Activated naive CD4-positive, alpha-beta T cell treated with anti-CD3 and anti-CD28 coated beads for 36 hours (primary cell): ENCODE measurements around the gene ANKRD44. TPM values are rescaled to one million over a fixed set of nuclear protein-coding genes. Genes with fewer than 3 reads are reported as not detected.

Experiments used
- CTCF ChIA-PET: fragments of 350-600 bp; sonication (Branson Sonifier 250); formaldehyde crosslinking; loops from one replicate; lab custom pipeline; 2021; ENCODE audit warnings: antibody characterized with exemption; lab: Charles Lee
- DNase-seq: peaks from one replicate; pipeline ENCODE4 v3.0.0-alpha.2; 2020
- H3K27ac Mint-ChIP-seq: one replicate; pipeline ENCODE4 v1.8.0; 2021; ENCODE audit warnings: mild to moderate bottlenecking, mixed read lengths
- H3K27me3 Mint-ChIP-seq: one replicate; pipeline ENCODE4 v1.8.0; 2021; ENCODE audit warnings: low read depth, mixed read lengths
- H3K36me3 Mint-ChIP-seq: one replicate; pipeline ENCODE4 v1.8.0; 2021; ENCODE audit warnings: low read depth, mixed read lengths
- H3K4me1 Mint-ChIP-seq: one replicate; pipeline ENCODE4 v1.8.0; 2021; ENCODE audit warnings: low read depth, mixed read lengths
- H3K4me3 Mint-ChIP-seq: one replicate; pipeline ENCODE4 v1.8.0; 2021; ENCODE audit warnings: mild to moderate bottlenecking, moderate library complexity, mixed read lengths
- H3K9me3 Mint-ChIP-seq: one replicate; pipeline ENCODE4 v1.8.0; 2021; ENCODE audit warnings: mixed read lengths
- intact Hi-C: fragments of 100-400 bp; cut with micrococcal nuclease; formaldehyde crosslinking; loops from one replicate; pipeline ENCODE4 v1.15.1; 2023
- total RNA-seq, 2 experiments: library from RNA; stranded (reverse); gene quantifications; one replicate each; pipeline ENCODE4 v1.2.3, GENCODE V29; 2021

The ANKRD44 gene
- total RNA-seq, 2 experiments from 2014 or later = 87.8 to 101 TPM

DNA sequence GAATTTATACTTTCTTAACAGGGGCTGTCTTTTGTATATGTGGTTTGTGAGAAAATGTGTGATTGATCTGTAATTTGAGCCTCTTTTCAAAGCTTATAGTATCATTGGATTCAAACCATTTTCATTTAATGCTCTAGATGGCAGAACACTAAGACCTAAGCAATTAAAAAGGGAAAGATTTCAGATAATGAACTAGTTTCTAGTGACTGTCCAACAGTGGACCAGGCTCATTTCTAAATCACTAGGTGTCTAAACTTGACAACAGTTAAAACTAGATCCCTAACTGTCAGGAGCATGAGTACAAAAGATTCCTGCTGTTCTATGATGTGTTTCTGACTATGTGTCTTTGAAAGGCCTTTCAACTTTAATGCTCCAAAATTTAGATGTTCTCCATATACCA is 54.6 kb downstream of the ANKRD44 start:
- peaks cover 73% of the 10 kb centered on the region for H3K4me1 Mint-ChIP-seq
- peaks cover 5% of the 10 kb centered on the region for H3K36me3 Mint-ChIP-seq
- no peaks in the 10 kb centered on the region for H3K27me3 Mint-ChIP-seq
- peak overlapping the region; percentile 97 for H3K27ac Mint-ChIP-seq
- H3K9me3 Mint-ChIP-seq = peaks cover 4% of the 10 kb centered on the region
- H3K4me3 Mint-ChIP-seq = peak overlapping the region; percentile 75
- no peak for DNase-seq
- CTCF ChIA-PET = interaction anchor here (0.6 to 2.7 kb wide), 5 partner anchors 10 to 58 kb away, joined by 3 to 17 read pairs (median 4); no protein-coding TSS in a partner anchor
- intact Hi-C loops = loop anchor here (1.0 to 5.0 kb wide), 5 partner anchors 31 to 121 kb away; no protein-coding TSS in a partner anchor

DNA sequence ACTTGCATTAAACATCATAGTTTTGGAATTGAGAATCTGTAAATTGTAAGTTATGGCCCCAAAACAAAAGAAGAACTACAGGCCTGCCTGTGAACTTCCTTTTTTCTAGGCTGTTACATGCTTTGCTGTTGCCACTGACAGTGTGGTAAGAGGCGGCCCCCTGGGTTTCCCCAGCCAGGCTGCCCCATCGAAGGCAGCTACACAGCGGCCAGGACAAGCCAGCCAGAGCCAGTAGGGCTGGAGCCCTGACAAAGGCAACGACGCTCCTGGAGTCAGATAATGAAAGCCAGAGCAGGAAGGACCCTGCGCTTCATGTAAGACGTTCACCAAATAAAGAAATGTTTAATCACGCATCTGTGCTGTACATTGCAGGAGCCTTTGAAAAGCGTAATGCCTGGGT is 55.0 kb downstream of the ANKRD44 start:
- intact Hi-C loops = loop anchor here (1.0 to 5.0 kb wide), 5 partner anchors 16 to 122 kb away; no protein-coding TSS in a partner anchor
- H3K9me3 Mint-ChIP-seq = peaks cover 4% of the 10 kb centered on the region
- DNase-seq = peak; percentile 87
- peak overlapping the region; percentile 75 for H3K4me3 Mint-ChIP-seq
- H3K27me3 Mint-ChIP-seq = no peaks in the 10 kb centered on the region
- H3K27ac Mint-ChIP-seq = peak overlapping the region; percentile 97
- peaks cover 75% of the 10 kb centered on the region for H3K4me1 Mint-ChIP-seq
- CTCF ChIA-PET = interaction anchor here (0.6 to 2.7 kb wide), 7 partner anchors 10 to 58 kb away, joined by 3 to 17 read pairs (median 4); no protein-coding TSS in a partner anchor
- peaks cover 5% of the 10 kb centered on the region for H3K36me3 Mint-ChIP-seq

DNA sequence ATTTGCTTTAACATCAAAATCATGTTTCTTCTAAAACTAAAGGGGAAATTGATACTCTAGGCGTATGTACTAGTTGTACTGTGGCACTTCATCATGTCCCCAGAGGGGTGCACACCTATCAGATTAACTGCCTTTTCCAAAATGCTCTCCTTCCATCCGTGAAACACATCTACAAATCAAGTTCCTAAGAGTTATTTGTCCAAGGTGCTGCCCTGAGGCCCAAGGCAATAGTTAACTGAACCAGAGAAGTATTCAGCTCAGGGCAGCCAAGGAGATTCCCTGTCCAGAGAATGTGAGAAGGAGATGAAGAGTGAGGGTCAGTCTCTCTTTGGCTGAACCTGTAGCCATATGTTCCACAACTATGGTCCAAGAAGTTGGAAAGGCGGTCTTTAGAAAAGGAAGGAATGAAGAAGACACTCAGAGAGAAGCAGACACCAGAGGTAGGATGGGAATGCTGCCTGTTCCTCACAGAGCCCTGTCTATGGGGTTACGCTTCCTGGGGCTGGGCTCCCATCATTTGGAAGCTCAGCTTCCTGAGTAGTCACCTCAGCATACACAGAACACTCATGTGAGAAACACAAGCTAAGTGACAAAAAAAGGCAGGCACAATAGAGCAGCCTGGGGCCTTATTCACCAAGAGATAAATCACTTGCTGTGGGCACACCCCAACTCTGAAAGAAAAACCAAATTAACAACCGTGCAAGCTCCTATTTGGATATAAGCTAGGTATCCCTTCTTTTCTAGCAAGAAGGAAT is 55.6 kb downstream of the ANKRD44 start:
- peaks cover 2% of the 10 kb centered on the region for H3K9me3 Mint-ChIP-seq
- intact Hi-C loops = loop anchor here (1.0 to 5.0 kb wide), 5 partner anchors 16 to 122 kb away; no protein-coding TSS in a partner anchor
- peak overlapping the region; percentile 75 for H3K4me3 Mint-ChIP-seq
- peak; percentile 45 for DNase-seq
- no peaks in the 10 kb centered on the region for H3K27me3 Mint-ChIP-seq
- CTCF ChIA-PET = interaction anchor here (0.9 to 2.7 kb wide), 6 partner anchors 11 to 59 kb away, joined by 3 to 17 read pairs (median 4); no protein-coding TSS in a partner anchor
- peak overlapping the region; percentile 97 for H3K27ac Mint-ChIP-seq
- H3K4me1 Mint-ChIP-seq = peaks cover 76% of the 10 kb centered on the region
- H3K36me3 Mint-ChIP-seq = peaks cover 2% of the 10 kb centered on the region

DNA sequence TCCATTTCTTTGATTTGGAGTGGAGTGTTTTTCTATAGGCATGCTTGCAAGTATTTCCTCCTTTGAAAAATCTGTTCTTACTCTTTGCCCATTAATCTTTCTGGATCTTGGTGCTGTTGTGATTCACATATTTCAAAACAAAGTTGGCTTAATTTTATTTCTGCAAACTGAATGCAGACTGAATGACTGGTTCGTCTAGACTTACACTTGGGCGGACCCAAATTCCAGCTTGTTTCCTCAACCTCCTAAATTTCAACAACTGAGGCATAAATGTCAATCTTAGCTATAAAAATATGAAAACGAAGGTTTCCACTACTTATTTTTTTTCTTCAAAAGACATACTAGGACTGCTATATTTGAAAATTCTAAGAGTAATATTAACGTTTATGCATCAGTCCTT is 59.0 kb downstream of the ANKRD44 start:
- intact Hi-C loops = no loop called here
- Mint-ChIP-seq H3K36me3 (peaks cover 9% of the 10 kb centered on the region), H3K4me1 (peaks cover 79% of the 10 kb centered on the region), H3K27me3 (no peaks in the 10 kb centered on the region), H3K4me3 (no peak overlapping the region), H3K9me3 (no peaks in the 10 kb centered on the region), H3K27ac (no peak overlapping the region)
- CTCF ChIA-PET = interaction anchor here (0.6 to 1.4 kb wide), 6 partner anchors 11 to 62 kb away, joined by 3 to 4 read pairs (median 3); no protein-coding TSS in a partner anchor
- DNase-seq = no peak

DNA sequence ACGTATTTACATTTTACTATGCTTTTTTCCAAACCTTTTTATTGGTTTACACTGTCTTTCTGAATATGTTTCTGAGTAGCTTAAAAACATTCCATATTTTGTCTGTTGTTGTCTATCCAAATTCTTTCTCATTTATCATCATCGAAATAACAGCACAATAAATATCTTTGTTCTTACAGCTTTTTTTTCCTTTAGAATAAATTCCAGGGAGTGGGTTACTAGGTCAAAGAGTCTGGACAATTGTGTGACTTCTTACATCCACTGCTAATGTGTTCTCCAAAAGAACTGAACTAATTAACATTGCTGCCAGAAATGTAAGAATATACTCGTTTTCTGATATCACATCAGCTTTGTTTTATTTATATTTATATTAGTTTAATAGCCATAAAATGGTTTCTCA is 59.4 kb downstream of the ANKRD44 start:
- no peak for DNase-seq
- Mint-ChIP-seq H3K9me3 (no peaks in the 10 kb centered on the region), H3K27ac (peak overlapping the region; percentile 70), H3K4me1 (peaks cover 78% of the 10 kb centered on the region), H3K36me3 (peaks cover 10% of the 10 kb centered on the region), H3K27me3 (no peaks in the 10 kb centered on the region), H3K4me3 (no peak overlapping the region)
- intact Hi-C loops = no loop called here
- CTCF ChIA-PET = interaction anchor here (0.6 to 2.1 kb wide), 8 partner anchors 11 to 61 kb away, joined by 3 to 4 read pairs (median 3); no protein-coding TSS in a partner anchor

DNA sequence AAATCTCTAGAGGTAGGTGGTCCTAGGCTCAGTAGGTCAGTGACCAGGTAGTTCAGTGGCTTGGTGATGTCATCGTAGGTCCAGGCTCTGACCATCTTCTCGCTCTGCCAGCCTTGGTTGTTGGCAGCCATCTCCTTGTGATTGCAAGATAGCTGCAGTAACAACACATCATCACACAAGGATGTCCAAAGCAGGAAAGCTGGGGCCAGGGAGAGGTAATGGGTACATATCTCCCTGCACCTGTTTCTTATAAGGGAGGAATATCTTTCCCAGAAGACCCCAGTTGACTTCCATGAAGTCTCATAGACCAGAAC is 60.5 kb downstream of the ANKRD44 start:
- H3K4me1 Mint-ChIP-seq = peaks cover 77% of the 10 kb centered on the region
- H3K36me3 Mint-ChIP-seq = peaks cover 10% of the 10 kb centered on the region
- peak overlapping the region; percentile 51 for H3K4me3 Mint-ChIP-seq
- DNase-seq = no peak
- no peaks in the 10 kb centered on the region for H3K9me3 Mint-ChIP-seq
- no peaks in the 10 kb centered on the region for H3K27me3 Mint-ChIP-seq
- intact Hi-C loops = no loop called here
- CTCF ChIA-PET = interaction anchor here (1.1 to 2.1 kb wide), 5 partner anchors 11 to 50 kb away, joined by 3 to 4 read pairs (median 4); no protein-coding TSS in a partner anchor
- H3K27ac Mint-ChIP-seq = peak overlapping the region; percentile 84

DNA sequence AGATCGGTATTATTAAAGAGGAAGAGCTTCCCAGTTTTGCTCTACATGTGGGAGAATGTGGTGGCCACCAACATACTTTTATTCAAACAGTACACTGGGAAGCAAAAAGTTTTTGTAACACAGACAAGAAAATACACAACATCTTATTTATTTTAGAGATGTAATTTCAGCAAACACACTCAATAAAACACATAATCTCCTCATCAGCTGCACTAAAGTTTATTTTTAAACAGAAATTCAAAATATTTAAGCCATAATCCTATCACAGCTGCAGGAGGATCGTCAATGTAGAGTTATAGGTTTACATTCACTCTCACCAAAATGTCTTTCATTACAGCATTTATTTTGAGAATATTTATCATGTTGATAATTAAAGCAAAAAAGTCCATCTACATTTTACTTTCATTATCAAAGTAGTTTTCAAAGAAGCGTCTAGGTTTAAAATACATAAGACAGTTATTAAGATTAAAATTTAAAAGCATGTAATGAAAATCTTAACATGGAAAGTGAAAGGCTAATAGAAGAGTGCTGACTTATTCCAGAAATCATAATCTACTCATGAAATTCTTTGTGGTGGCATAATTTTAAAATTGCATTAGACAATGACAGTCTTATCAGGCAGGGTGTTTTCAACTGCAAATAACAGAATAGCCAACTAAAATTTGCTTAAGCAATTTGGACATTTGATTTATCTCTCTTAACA is 61.0 kb downstream of the ANKRD44 start:
- peaks cover 76% of the 10 kb centered on the region for H3K4me1 Mint-ChIP-seq
- intact Hi-C loops = no loop called here
- H3K4me3 Mint-ChIP-seq = peak overlapping the region; percentile 51
- H3K9me3 Mint-ChIP-seq = no peaks in the 10 kb centered on the region
- H3K27ac Mint-ChIP-seq = peak overlapping the region; percentile 84
- DNase-seq = no peak
- CTCF ChIA-PET = interaction anchor here (1.0 to 2.1 kb wide), 6 partner anchors 9 to 58 kb away, joined by 3 to 7 read pairs (median 4); no protein-coding TSS in a partner anchor
- H3K27me3 Mint-ChIP-seq = no peaks in the 10 kb centered on the region
- H3K36me3 Mint-ChIP-seq = peaks cover 10% of the 10 kb centered on the region

DNA sequence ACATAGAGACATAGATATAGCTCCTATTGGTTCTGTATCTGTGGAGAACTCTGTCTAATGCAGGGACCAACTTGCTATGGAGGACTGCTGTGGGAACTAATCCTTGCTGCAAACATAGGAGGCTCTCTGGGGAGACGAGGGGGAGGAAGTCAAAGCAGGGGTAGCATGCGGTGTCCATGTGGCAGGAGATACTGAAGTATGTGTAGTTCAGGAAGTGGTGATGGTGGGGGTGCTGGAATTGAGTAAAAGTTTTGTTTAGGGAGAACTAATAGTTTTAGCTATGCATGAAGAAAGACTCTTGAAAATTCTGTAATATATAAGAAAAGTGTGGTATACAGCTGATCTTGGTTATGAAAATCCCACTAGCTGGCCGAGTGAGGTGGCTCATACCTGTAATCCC is 62.0 kb downstream of the ANKRD44 start:
- CTCF ChIA-PET = interaction anchor here (1.0 to 1.5 kb wide), 5 partner anchors 8 to 57 kb away, joined by 3 to 7 read pairs (median 3); no protein-coding TSS in a partner anchor
- intact Hi-C loops = loop anchor here (1.0 kb wide), 1 partner anchor 8 kb away; no protein-coding TSS in a partner anchor
- Mint-ChIP-seq H3K27ac (peak overlapping the region; percentile 83), H3K27me3 (no peaks in the 10 kb centered on the region), H3K4me3 (peak overlapping the region; percentile 17), H3K4me1 (peaks cover 76% of the 10 kb centered on the region), H3K36me3 (peaks cover 15% of the 10 kb centered on the region), H3K9me3 (no peaks in the 10 kb centered on the region)
- DNase-seq = peak; percentile 67

DNA sequence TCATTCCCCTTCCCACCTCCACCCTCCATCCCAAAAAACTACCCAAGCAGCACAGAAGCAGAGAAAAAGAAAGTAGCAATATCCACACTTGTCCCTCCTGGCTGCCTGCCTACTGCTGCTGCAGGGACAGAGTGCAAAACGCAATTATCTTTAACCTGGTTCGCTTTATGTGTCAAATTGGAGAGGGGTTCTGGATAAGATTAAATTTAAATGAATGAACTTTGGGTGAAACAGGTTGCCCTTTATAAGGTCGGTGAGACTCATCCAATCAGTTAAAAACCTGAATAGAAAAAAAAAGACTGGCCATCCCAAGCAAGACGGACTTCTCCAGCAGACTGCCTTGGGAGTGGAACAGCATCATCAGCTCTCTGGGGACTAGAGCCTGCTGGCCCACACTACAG is 62.6 kb downstream of the ANKRD44 start:
- CTCF ChIA-PET = interaction anchor here (1.5 kb wide), 1 partner anchor 22 kb away, joined by 3 read pairs; no protein-coding TSS in a partner anchor
- H3K4me3 Mint-ChIP-seq = no peak overlapping the region
- H3K36me3 Mint-ChIP-seq = peaks cover 18% of the 10 kb centered on the region
- H3K27ac Mint-ChIP-seq = peak overlapping the region; percentile 83
- no peak for DNase-seq
- peaks cover 78% of the 10 kb centered on the region for H3K4me1 Mint-ChIP-seq
- intact Hi-C loops = loop anchor here (1.0 kb wide), 1 partner anchor 8 kb away; no protein-coding TSS in a partner anchor
- H3K27me3 Mint-ChIP-seq = no peaks in the 10 kb centered on the region
- H3K9me3 Mint-ChIP-seq = no peaks in the 10 kb centered on the region

DNA sequence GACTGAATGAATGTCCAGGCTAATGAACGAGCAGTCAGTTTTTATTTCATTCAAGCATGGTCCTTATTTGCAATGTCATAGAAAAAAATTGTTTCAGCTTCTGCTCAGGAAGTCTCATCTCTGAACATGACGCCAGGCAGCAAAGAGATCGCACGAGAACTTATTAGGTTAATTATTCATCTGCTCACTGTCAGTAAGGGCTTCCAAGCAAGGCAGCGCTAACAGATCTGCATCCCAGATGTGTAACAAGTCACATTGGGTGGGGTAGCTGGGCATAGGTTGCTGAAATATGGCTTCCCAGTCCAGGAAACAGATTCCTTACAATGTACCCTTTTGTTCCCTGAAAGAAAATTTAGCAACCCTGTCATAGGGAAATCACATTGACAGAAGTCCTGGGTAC is 63.5 kb downstream of the ANKRD44 start:
- no peak overlapping the region for H3K4me3 Mint-ChIP-seq

DNA sequence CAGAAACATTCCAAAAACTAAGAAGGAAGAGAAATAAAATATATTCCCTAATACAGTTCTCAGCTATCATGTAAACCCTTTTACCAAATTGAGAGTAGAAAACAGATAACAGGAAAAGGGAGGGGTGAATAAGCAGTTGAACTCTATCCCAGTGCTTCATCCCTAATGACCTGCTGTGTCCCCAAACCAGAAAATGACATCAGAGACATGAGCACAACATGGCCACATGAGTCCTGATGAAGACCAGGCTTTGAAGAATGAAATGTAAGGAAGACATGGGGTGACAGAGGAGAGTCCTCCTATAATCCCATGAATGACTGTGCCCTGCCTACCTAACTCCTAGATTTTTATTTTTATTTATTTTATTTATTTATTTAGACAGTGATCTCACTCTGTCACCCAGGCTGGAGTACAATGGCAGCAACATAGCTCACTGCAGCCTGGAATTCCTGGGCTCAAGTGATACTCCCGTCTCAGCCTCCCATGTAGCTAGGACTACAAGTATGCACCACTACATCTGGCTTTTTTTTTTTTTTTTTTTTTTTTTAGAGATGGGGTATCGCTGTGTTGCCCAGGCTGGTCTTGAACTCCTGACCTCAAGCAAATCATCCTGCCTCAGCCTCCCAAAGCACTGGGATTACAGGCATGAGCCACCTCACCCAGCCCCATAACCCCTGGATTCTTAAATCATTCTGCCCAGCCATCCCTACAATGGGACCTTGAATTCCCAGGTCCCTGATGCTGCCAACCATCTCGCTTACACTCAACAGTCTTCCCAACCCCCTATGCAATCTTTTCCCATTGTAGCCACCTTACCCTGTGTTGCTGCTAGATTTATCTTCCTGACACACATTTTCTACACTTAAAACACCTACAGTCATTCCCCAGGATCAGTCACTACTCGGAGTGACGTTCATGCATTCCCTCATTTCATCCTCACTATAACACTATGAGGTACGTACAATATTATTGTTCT is 64.5 kb downstream of the ANKRD44 start:
- Mint-ChIP-seq H3K36me3 (peaks cover 18% of the 10 kb centered on the region), H3K4me1 (peaks cover 79% of the 10 kb centered on the region), H3K27ac (peak overlapping the region; percentile 83), H3K27me3 (no peaks in the 10 kb centered on the region), H3K9me3 (no peaks in the 10 kb centered on the region), H3K4me3 (no peak overlapping the region)
- no peak for DNase-seq
- intact Hi-C loops = no loop called here
- CTCF ChIA-PET = interaction anchor here (1.0 kb wide), 2 partner anchors 29 to 56 kb away, joined by 3 read pairs; no protein-coding TSS in a partner anchor

More for the DNA sequence above, 63.5 kb downstream of the ANKRD44 start:
- H3K9me3 Mint-ChIP-seq = no peaks in the 10 kb centered on the region
- no peaks in the 10 kb centered on the region for H3K27me3 Mint-ChIP-seq
- intact Hi-C loops = no loop called here
- CTCF ChIA-PET = no interaction called here
- H3K4me1 Mint-ChIP-seq = peaks cover 82% of the 10 kb centered on the region
- peak overlapping the region; percentile 83 for H3K27ac Mint-ChIP-seq
- peaks cover 18% of the 10 kb centered on the region for H3K36me3 Mint-ChIP-seq
- DNase-seq = peak; percentile 45
